GM12892 (cell line): ENCODE measurements around the gene ADAMTSL3.

Experiments used
- DNase-seq: peaks from one replicate; pipeline ENCODE4 v3.0.0; 2011; ENCODE audit not compliant: insufficient read length
- FAIRE-seq: peaks from 2 replicates; lab custom pipeline; 2011; peaks lifted over from hg19 to GRCh38; lab: Jason Lieb, UNC
- POLR2A ChIP-seq: IDR thresholded peaks from 2 replicates; pipeline ENCODE4 v1.6.1; 2011; ENCODE audit warnings: low read depth, low read length, control low read depth
- POLR2AphosphoS5 ChIP-seq: IDR thresholded peaks from 2 replicates; pipeline ENCODE4 v1.6.1; 2011; ENCODE audit warnings: low read depth, low read length, control low read depth
- TAF1 ChIP-seq: IDR thresholded peaks from 2 replicates; pipeline ENCODE4 v1.6.1; 2011; ENCODE audit warnings: low read depth, mild to moderate bottlenecking, control low read depth, low read length, borderline replicate concordance

Gene ADAMTSL3

DNA sequence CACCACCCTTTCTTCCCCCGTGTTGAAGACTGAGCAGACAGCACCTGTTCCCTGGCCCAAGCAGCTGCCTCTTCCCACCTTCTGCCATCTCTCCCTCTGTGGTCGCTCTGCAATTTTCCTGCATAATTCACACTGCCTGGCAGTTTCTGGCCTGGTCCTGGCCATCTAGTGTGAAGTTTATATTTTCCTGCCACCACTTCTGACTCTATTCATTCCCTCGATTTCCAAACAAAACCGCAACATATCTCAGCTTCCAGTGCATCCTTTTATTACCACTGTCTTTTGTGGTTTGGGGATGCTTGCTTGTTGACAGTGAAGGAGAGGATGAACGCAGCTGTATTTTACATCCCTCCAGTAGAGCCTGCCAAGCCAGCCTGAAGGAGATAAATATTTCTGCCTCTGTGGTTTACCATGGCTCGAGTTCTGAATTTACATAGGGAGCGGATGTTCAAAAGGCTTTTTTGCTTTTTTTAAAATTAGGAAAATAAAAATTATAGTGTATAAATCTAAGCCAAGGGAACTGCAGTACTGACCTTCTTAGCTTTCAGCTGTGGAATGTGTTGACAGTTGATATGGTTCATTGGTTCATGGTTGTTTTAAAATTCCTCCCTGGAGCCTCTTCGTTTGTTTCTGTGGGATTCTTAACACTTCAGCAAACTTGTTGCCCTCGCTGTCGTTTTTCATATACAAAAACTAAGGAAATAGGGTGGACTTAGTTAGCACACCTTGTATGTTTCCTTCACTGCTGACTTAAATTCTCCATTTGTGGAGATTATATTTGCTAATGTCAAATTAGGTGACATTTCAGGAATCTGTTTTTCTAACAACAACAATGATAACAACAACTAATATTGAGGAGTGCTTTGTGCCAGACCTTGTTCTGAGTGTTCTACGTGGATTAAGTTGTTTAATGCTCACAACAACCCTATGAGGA lies 250.5 kb downstream of the ADAMTSL3 start:
- DNase-seq = no peak
- TF ChIP-seq POLR2A = no peak
- no peak for TF ChIP-seq POLR2AphosphoS5
- TF ChIP-seq TAF1 = no peak
- no peak for FAIRE-seq

DNA sequence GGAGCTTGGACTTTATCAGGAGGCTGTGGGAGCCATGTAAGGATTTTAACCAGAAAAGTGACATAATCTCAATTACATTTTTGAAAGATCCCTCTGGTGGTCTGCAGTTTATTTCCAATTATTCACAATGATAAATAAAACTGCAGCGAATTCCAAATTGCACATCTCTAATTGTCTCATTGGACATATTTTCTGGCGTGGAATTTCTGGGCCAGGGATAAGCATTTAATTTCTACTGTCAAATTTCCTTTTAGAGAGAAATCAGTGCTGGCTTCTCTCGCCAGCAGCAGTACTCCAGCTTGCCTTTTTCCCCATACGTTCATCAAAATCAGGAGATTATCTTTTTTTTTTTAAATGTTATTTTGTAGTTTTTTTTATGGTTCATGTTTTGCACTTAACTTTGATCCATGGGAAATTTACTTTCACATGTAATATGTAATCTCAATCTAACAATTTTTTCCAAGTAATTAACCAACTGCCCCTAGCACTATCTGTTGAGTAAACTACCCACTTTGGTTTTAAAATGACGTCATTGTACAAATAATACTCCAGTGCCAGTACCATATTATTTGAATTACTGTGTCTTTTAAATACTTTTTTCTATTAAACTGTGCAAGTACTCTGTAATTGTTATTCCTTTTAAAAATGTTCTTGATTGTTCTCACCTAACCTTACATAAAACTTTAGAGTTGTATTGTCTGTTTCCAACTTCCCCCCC lies 251.8 kb downstream of the ADAMTSL3 start:
- DNase-seq = no peak
- FAIRE-seq = no peak
- TF ChIP-seq POLR2AphosphoS5 (no peak), POLR2A (no peak), TAF1 (no peak)

DNA sequence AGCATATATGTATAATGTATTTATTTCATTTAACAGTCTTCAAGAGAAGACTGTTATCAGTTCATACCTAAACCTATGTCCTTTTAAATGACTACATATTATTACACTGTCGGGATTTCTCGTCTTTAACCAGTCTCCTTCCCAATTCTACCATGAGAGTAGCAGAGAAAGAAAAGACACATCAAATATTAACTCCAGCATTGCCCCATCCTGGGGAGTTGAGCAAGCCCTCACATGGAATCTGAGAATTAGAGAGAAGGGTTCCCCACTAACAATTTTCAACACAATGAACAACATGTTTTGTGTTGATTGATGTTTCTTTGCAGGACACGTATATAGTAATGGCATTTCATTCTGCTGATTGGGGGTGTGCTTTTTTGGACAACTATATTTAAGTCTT lies 257.4 kb downstream of the ADAMTSL3 start:
- DNase-seq (no peak), FAIRE-seq (no peak)
- TF ChIP-seq POLR2AphosphoS5 (no peak), TAF1 (no peak), POLR2A (no peak)

DNA sequence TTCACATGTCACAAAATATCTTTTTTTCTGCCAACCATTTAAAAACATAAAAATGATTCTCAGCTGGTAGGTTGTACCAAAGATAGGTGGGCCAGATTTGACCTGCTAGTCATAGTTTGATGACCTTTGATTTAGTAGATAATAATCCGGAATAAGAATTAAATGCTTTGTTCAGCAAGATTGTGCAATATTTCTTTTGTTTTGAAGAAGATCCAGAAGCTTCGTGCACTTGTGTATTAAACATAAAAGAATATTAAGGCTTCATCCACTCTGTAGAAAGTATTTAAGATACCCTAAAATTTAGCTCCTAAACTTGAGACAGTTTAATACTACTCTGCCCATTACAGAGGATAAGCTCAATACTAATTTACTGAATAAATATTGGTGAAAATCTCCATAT lies 258.4 kb downstream of the ADAMTSL3 start:
- TF ChIP-seq POLR2A = no peak
- TF ChIP-seq POLR2AphosphoS5 = no peak
- TF ChIP-seq TAF1 = no peak
- no peak for DNase-seq
- FAIRE-seq = no peak

DNA sequence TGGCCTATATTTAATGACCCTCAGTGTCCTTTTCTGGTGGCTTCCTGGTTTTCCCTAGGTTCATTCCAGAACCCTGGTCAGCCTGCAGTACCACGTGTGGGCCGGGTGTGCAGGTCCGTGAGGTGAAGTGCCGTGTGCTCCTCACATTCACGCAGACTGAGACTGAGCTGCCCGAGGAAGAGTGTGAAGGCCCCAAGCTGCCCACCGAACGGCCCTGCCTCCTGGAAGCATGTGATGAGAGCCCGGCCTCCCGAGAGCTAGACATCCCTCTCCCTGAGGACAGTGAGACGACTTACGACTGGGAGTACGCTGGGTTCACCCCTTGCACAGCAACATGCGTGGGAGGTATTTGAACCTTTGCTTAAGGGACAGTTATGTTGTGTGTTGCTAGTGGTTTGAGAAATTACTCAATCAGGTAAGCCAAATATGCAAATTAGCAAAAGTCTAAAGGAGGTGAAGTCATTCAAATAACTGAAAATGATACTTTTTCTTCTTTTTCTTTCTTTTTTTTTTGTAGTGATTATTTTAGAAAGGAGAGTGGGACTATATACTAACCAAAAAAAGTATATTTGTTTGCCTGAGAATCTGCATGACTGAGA lies 259.2 kb downstream of the ADAMTSL3 start:
- peak; percentile 17 for FAIRE-seq
- no peak for DNase-seq
- TF ChIP-seq POLR2A (no peak), TAF1 (no peak)

DNA sequence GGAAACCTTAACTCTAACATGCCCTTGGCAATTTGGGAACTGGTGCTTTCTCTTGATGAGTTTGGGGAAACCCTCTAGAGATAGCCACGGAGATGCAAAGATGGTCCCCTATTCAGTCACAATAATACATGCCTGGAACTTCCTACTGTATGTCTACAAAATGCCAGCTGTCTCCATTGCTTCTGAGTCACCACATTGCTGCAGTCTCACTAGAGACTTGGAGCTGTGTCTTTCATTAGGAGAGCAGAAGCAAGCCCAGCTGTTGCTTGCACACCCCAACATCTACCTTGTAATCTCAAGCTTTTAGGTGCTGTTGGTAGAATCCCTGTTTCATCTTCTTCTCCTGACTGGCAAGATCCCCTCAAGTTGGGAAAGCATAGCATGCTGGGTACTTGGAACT lies 261.0 kb downstream of the ADAMTSL3 start:
- TF ChIP-seq POLR2A (no peak), POLR2AphosphoS5 (no peak), TAF1 (no peak)
- FAIRE-seq = no peak

DNA sequence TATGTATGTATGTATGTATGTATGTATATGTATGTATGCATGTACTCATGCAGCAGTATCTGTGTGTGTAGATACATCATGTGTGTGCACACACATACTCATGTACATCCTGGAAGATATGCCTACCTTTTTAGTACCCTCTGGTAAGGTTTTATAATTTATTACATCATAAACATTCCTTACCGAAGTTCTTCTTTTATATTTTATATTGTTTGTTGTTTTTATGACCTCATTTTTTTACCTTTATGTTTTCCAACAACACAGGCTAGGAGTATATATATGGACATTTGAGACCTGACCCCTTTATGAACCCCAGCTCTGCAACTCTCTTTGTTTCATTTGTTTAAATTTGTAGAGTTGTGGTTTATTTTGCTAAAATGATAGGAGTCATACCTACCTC lies 263.5 kb downstream of the ADAMTSL3 start:
- TF ChIP-seq TAF1 = no peak
- TF ChIP-seq POLR2A = no peak
- TF ChIP-seq POLR2AphosphoS5 = no peak
- DNase-seq = no peak
- no peak for FAIRE-seq

More for the DNA sequence above, 261.0 kb downstream of the ADAMTSL3 start:
- no peak for DNase-seq

DNA sequence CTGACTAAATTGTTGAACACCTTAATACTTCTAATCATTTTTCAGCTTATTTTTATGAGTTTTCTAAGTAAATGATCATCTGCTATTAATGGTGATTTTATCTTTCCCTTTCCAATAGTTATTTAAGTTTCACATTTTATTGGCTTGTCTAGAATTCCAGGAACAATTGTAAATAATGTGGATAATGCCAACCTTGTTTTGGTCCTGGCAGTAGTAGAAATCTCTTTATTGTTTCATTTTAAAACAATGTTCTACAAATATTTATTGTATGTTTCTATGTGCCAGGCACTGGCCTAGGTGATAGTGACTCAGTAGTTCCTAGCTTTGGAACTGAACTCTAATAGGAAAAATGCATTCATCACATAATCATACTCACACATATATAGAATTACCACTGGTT lies 264.1 kb downstream of the ADAMTSL3 start:
- no peak for FAIRE-seq
- no peak for TF ChIP-seq POLR2AphosphoS5
- no peak for TF ChIP-seq POLR2A
- no peak for TF ChIP-seq TAF1
- no peak for DNase-seq

DNA sequence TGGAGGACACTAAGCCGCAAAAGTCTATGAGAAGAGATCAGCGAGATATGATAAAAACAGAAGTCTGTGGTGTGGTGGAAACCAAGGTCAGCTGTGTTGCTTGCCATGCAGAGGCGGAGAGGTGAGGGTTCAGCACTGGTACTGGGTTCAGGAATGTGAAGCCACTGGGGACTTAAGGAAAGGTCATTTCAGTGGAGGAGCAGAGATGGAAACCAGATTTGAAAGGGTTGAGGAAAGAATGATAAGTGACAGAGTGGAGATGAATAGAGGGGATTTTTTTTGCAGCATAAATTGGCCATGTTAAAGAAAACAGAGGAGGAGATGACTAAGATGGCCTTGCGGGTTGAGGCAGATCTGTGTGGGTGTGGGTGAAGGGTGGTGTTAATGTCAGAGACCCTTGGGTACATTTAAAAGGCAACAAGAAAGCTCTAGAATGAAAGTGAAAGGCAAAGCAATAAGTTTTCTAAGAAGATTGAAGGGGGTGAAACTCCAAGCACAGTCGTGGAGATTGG lies 265.5 kb downstream of the ADAMTSL3 start:
- no peak for DNase-seq
- peak; percentile 86 for FAIRE-seq
- TF ChIP-seq POLR2A (no peak), POLR2AphosphoS5 (no peak), TAF1 (no peak)

DNA sequence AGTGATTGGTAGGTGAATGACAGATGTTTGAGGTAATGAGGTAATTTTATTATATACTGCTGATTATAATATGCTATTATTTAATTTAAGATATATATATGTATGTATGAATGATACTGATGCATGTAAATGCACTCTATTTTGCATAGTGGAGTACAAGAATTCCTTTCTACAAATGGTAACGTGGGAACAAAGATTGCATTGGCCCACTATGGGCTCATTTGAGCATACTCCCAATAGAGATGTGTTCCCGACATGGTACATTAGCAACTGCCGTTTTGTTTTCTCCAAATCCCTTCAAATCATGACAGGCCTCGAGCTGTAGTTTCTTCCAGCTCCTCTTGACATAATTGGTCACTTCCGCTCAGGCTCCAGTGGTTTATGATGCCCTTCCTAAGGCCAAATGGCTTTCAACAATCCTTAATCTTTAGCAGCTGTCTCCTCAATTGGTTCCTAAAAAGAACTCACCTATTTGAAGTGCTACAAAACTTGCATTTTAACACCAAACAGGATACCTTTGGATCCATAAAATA lies 266.1 kb downstream of the ADAMTSL3 start:
- FAIRE-seq (peak; percentile 76), DNase-seq (no peak)
- TF ChIP-seq POLR2AphosphoS5 (no peak), TAF1 (no peak), POLR2A (no peak)
